IMR-90 (cell line): ENCODE measurements around the gene FAM171A1.

Experiments used
- CEBPB ChIP-seq: IDR thresholded peaks from 2 replicates; pipeline ENCODE4 v1.6.1; 2012; ENCODE audit warnings: low read depth, low read length, improper control_type of control experiment
- CTCF ChIP-seq: conservative IDR thresholded peaks from 2 replicates; pipeline ENCODE4 v1.5.1; 2012; ENCODE audit warnings: mild to moderate bottlenecking, low read depth, low read length, improper control_type of control experiment

GRCh38 chr10:15223174-15223573, 147.9 kb downstream of the FAM171A1 start:
- TF ChIP-seq CTCF (no peak), CEBPB (no peak)
